ENCODE results near the gene GBP3. TPM values are rescaled to one million over a fixed set of nuclear protein-coding genes. Genes with fewer than 3 reads are reported as not detected.

The GBP3 gene, protein sequence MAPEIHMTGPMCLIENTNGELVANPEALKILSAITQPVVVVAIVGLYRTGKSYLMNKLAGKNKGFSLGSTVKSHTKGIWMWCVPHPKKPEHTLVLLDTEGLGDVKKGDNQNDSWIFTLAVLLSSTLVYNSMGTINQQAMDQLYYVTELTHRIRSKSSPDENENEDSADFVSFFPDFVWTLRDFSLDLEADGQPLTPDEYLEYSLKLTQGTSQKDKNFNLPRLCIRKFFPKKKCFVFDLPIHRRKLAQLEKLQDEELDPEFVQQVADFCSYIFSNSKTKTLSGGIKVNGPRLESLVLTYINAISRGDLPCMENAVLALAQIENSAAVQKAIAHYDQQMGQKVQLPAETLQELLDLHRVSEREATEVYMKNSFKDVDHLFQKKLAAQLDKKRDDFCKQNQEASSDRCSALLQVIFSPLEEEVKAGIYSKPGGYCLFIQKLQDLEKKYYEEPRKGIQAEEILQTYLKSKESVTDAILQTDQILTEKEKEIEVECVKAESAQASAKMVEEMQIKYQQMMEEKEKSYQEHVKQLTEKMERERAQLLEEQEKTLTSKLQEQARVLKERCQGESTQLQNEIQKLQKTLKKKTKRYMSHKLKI
- total RNA-seq: 12.0 and 14.5 TPM in 2 replicates

DNA sequence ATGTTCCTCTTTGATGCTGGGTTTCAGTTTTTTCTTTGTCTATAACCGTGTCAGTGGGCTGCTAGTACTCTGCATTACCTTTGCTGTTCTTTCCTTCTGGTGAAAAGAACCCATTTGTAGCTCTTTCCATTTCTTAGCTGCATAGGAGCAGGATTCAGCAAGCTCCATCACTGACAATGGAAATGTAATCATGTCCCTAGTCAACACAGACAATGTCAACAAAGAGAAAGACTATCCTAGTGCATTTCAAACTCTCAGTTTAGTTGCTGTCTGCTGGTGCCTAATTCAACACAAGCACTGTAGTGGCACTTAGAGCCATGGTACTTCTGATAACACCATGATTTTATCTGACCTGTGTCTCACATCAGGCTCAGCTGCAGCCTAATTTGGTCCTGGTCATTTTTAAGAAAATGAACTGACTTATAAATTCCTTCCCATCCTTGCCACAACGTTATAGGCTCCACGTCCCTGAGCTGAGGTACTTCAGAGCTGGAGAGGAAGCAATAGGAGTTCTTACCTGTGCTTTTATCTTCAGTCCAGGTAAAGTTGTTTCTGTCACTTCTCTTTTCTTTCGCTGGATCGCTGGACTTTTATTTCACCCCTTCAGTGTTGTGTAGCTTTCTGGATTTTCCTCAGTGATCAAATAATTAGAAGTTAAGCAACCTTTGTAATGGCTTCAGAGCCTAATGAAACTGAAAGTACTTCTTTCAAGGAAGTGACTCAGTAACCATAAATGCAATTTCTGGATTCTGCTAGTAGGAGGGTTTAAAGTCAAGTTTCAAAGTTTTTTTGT, at the start of gene GBP3:
Gene GBP3 (minus strand): TSS at position 700 of the 793 bp plus-strand sequence. CDS start 2,145 bp downstream, outside the sequence.
- Mint-ChIP-seq H3K27ac (peak within 1 kb of the TSS; percentile 84), H3K4me1 (ENCODE audit: low read depth) (peaks cover 64% of the 10 kb centered on the region), H3K9me3 (peaks cover 13% of the 10 kb centered on the region), H3K27me3 (ENCODE audit: insufficient read depth) (no peaks in the 10 kb centered on the region), H3K4me3 (peak within 1 kb of the TSS; percentile 86), H3K36me3 (ENCODE audit: low read depth) (peaks cover 37% of the 10 kb centered on the region)
- intact Hi-C loops (cut with micrococcal nuclease): loop anchor here (1.0 kb wide), 5 partner anchors 19 to 341 kb away; partner anchors contain the start of gene GBP1
- DNase-seq (ENCODE audit: low spot score): no peak

DNA sequence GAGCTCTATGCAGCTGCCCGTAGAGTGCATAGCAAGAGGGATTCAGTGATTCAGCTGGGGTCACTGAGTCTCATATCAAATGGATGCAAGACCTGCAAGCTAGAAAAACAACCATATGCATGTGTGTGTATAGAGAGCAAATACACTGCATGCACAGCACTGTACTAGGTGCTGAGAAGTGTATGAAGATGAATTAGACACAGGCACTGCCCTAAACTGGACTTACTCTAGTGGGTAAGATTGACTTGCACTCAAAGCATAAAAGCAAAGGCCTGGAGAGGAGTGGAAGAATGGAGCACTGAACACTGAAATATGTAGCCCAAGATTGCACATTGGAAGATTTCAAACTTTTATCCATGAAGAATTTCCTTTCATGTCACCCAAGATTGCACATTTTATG, 47.8 kb upstream of the GBP3 start:
- H3K4me3 Mint-ChIP-seq: peak overlapping the region; percentile 81
- H3K36me3 Mint-ChIP-seq (ENCODE audit: low read depth): peaks cover 6% of the 10 kb centered on the region
- H3K4me1 Mint-ChIP-seq (ENCODE audit: low read depth): peaks cover 32% of the 10 kb centered on the region
- no peak for DNase-seq (ENCODE audit: low spot score)
- H3K9me3 Mint-ChIP-seq: peaks cover 19% of the 10 kb centered on the region
- H3K27ac Mint-ChIP-seq: no peak overlapping the region
- intact Hi-C loops (cut with micrococcal nuclease): loop anchor here (1.0 kb wide), 1 partner anchor 48 kb away; the partner anchor contains the start of gene GBP3
- peaks cover 4% of the 10 kb centered on the region for H3K27me3 Mint-ChIP-seq (ENCODE audit: insufficient read depth)

DNA sequence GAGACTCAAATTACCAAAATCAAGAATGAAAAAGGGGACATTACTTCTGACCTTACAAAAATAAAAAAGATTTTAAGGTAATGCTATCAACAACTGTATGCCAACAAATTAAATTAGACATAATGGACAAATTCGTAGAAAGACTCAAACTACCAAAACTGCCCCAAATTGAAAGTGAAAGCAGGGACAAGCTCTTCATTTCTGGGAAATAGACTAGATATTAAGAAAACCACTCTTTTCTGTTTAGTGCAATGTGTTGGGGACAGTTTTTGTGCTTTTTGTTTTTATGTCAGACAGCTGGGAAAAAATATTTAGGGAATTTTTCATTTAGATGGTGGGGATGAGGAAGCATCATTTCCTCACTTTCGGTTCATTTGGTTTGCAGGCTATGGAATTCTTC, 47.3 kb upstream of the GBP3 start:
- no peak for DNase-seq (ENCODE audit: low spot score)
- H3K4me1 Mint-ChIP-seq (ENCODE audit: low read depth): peaks cover 37% of the 10 kb centered on the region

DNA sequence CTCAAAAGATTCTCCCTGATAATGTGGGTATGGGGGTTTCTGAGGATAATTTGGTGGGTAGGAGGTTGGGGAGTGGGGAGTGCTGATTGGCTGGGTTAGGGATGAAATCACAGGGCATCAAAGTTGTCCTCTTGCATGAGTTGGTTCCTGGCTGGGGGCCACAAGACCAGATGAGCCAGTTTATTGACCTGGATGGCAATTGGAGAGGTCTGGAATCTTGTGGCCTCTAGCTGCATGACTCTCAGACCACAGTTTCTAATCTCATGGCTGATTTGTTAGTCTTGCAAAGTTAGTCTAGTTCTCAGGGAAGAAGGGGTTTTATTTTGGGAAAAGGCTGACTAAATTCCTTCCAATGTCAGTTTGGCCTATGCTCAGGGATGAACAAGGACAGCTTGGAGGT, 45.6 kb upstream of the GBP3 start:
- H3K27ac Mint-ChIP-seq: peak overlapping the region; percentile 7
- peak overlapping the region; percentile 32 for H3K4me3 Mint-ChIP-seq

More for the DNA sequence above, 47.3 kb upstream of the GBP3 start:
- H3K36me3 Mint-ChIP-seq (ENCODE audit: low read depth): peaks cover 6% of the 10 kb centered on the region
- peaks cover 19% of the 10 kb centered on the region for H3K9me3 Mint-ChIP-seq
- H3K27me3 Mint-ChIP-seq (ENCODE audit: insufficient read depth): peaks cover 4% of the 10 kb centered on the region
- peak overlapping the region; percentile 70 for H3K27ac Mint-ChIP-seq
- intact Hi-C loops (cut with micrococcal nuclease): loop anchor here (1.0 kb wide), 1 partner anchor 48 kb away; the partner anchor contains the start of gene GBP3
- H3K4me3 Mint-ChIP-seq: peak overlapping the region; percentile 81

DNA sequence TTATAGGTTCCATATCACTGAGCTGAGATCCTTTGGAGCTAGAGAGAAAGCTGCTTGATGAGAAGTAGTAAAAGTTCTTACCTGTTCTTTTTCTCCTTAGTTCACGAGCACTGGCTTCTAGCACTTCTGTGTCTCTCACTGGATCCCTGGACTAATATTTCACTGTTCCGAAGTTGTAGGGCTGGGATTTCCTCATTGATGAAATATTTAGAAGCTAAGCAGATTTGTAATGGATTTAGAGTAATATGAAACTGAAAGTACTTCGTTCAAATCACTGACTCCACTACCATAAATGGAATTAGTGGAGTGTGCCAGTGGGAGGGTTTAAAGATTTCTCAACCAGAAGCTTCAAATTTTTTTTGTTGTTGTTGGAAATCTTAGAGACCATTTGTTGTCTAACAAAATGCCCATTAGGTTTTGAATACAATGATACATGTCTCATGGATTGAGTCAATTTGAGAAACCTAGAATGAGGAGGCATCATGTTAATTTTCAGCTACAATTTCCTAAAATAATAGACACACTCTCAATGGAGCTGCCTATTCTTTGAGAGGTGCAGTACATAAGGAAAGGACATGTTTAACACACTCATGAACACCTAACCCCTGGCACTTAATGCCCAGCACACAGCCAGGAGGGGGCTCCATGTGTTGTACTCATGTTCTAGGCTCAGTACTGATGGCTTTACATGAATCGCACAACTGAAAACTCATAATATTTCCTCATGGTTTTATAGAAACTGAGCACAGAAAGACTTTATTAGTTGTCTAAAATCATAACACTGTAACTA, 42.6 kb upstream of the GBP3 start, which contains the start of gene GBP1:
Gene GBP1 (minus strand): TSS at position 130 of the 790 bp plus-strand sequence. CDS start 1,974 bp downstream, outside the sequence.
- Mint-ChIP-seq H3K27ac (peak within 1 kb of the TSS; percentile 85), H3K4me3 (peak within 1 kb of the TSS; percentile 91), H3K27me3 (ENCODE audit: insufficient read depth) (no peaks in the 10 kb centered on the region), H3K9me3 (no peaks in the 10 kb centered on the region), H3K4me1 (ENCODE audit: low read depth) (peaks cover 77% of the 10 kb centered on the region), H3K36me3 (ENCODE audit: low read depth) (peaks cover 23% of the 10 kb centered on the region)
- no peak for DNase-seq (ENCODE audit: low spot score)
- intact Hi-C loops (cut with micrococcal nuclease): loop anchor here (1.0 to 2.0 kb wide), 3 partner anchors 24 to 62 kb away; partner anchors contain the start of genes GBP2 and GBP3

More for the DNA sequence above, 45.6 kb upstream of the GBP3 start:
- H3K9me3 Mint-ChIP-seq: peaks cover 3% of the 10 kb centered on the region
- peaks cover 4% of the 10 kb centered on the region for H3K36me3 Mint-ChIP-seq (ENCODE audit: low read depth)
- DNase-seq (ENCODE audit: low spot score): no peak
- peaks cover 53% of the 10 kb centered on the region for H3K4me1 Mint-ChIP-seq (ENCODE audit: low read depth)
- H3K27me3 Mint-ChIP-seq (ENCODE audit: insufficient read depth): peaks cover 2% of the 10 kb centered on the region
- intact Hi-C loops (cut with micrococcal nuclease): no loop called here

DNA sequence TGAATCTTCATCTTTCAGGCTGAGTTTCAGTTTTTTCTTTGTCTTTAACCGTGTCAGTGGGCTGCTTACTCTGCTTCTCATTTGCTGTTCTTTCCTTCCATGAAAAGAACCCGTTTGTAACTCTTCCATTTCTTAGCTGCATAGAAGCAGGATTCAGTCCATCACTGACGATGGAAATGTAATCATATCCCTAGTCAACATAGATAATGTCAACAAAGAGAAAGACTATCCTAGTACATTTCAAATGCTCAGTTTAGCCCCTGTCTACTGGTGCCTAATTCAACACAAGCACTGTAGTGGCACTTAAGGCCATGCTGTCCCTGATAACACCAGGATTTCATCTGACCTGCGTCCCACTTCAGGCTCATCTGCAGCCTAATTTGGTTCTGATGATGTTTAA, 42.0 kb upstream of the GBP3 start:
- intact Hi-C loops (cut with micrococcal nuclease): loop anchor here (1.0 to 2.0 kb wide), 3 partner anchors 24 to 62 kb away; partner anchors contain the start of genes GBP2 and GBP3
- Mint-ChIP-seq H3K36me3 (ENCODE audit: low read depth) (peaks cover 24% of the 10 kb centered on the region), H3K9me3 (no peaks in the 10 kb centered on the region), H3K27ac (peak overlapping the region; percentile 85), H3K4me3 (peak overlapping the region; percentile 91), H3K4me1 (ENCODE audit: low read depth) (peaks cover 75% of the 10 kb centered on the region), H3K27me3 (ENCODE audit: insufficient read depth) (no peaks in the 10 kb centered on the region)
- DNase-seq (ENCODE audit: low spot score): no peak

DNA sequence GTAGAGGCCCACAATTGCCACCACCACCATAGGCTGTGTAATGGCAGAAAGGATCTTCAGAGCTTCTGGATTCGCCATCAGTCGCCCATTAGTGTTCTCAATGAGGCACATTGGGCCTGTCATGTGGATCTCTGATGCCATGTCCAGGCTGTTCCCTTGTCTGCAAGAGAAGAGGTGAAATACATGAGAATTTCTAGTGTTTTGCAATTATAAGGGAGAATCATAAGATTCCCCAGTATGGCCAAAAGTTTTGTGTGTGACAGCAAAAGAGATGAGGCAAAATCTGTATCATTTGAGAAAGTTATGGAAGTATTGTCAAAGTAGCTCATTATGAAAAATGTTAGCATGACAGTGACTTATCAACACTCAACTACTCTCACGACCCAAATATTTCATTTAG, 40.4 kb upstream of the GBP3 start:
- no peak for DNase-seq (ENCODE audit: low spot score)
- intact Hi-C loops (cut with micrococcal nuclease): no loop called here
- H3K4me3 Mint-ChIP-seq: peak overlapping the region; percentile 91
- H3K4me1 Mint-ChIP-seq (ENCODE audit: low read depth): peaks cover 63% of the 10 kb centered on the region
- H3K27me3 Mint-ChIP-seq (ENCODE audit: insufficient read depth): no peaks in the 10 kb centered on the region
- no peaks in the 10 kb centered on the region for H3K9me3 Mint-ChIP-seq
- peak overlapping the region; percentile 22 for H3K27ac Mint-ChIP-seq
- peaks cover 36% of the 10 kb centered on the region for H3K36me3 Mint-ChIP-seq (ENCODE audit: low read depth)

DNA sequence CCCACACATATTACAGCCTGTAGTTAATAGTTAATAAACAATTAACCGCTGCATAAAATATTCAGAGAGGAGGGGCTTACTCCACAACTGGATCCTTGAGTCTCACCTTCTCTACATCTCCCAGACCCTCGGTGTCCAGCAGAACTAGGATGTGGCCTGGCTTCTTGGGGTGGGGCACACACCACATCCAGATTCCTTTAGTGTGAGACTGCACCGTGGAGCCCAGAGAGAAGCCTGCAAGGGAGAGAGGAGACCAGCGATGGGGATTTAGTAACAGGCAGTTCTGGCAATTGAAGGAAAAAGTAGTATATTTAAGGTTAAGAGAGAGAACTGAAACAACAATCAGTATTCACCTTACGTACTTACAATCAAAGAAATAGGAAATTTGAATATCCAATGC, 37.4 kb upstream of the GBP3 start:
- Mint-ChIP-seq H3K4me3 (no peak overlapping the region), H3K27ac (no peak overlapping the region), H3K4me1 (ENCODE audit: low read depth) (peaks cover 51% of the 10 kb centered on the region), H3K27me3 (ENCODE audit: insufficient read depth) (no peaks in the 10 kb centered on the region), H3K9me3 (no peaks in the 10 kb centered on the region), H3K36me3 (ENCODE audit: low read depth) (peaks cover 59% of the 10 kb centered on the region)
- intact Hi-C loops (cut with micrococcal nuclease): no loop called here
- no peak for DNase-seq (ENCODE audit: low spot score)

DNA sequence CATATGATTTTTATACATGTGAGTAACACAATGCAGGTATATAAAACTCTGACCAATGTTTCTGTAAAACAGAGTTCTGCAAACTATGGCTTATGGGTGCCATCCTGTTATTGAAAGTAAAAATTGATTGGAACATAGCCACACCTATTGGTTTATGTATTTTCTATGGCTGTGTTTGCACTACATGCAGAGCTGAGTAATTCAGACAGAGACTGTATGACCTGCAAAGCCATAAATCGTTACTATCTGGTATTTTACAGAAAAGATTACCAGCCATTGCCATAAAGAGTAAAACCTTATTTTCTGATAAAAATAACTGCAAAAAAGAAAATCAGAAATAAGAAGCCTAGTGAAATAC, 29.3 kb upstream of the GBP3 start:
- intact Hi-C loops (cut with micrococcal nuclease): no loop called here
- no peak for DNase-seq (ENCODE audit: low spot score)
- H3K27ac Mint-ChIP-seq: no peak overlapping the region
- no peak overlapping the region for H3K4me3 Mint-ChIP-seq
- H3K9me3 Mint-ChIP-seq: no peaks in the 10 kb centered on the region
- H3K4me1 Mint-ChIP-seq (ENCODE audit: low read depth): peaks cover 23% of the 10 kb centered on the region
- no peaks in the 10 kb centered on the region for H3K27me3 Mint-ChIP-seq (ENCODE audit: insufficient read depth)
- peaks cover 55% of the 10 kb centered on the region for H3K36me3 Mint-ChIP-seq (ENCODE audit: low read depth)

DNA sequence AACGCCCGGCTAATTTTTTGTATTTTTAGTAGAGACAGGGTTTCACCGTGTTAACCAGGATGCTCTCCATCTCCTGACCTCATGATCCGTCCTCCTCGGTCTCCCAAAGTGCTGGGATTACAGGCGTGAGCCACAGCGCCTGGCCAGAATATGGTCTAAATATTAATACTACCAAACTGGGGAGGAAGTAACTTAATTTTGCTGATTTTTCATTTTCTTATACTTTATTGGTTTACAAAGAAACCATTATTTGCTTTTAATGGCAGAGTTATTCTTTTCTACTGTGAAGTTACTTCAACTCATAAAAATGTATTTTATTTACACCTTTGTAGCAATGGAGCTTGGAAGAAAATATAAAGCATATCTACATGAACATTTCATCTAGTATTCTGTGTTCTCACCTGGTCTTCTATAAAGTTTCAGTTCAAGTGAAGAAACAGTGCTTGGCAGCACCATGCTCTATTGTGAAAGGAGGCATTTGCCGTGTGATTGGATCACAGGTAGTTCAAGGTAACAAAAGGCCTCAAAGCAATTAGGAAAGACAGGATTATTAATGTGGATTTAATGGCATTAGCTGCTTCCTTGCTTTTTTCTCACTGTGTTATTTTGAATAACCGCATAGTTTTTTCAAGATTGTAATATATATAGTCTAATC, 28.8 kb upstream of the GBP3 start:
- H3K9me3 Mint-ChIP-seq: no peaks in the 10 kb centered on the region
- peaks cover 23% of the 10 kb centered on the region for H3K4me1 Mint-ChIP-seq (ENCODE audit: low read depth)
- H3K27ac Mint-ChIP-seq: no peak overlapping the region
- H3K27me3 Mint-ChIP-seq (ENCODE audit: insufficient read depth): no peaks in the 10 kb centered on the region
- intact Hi-C loops (cut with micrococcal nuclease): no loop called here
- H3K4me3 Mint-ChIP-seq: no peak overlapping the region
- peaks cover 50% of the 10 kb centered on the region for H3K36me3 Mint-ChIP-seq (ENCODE audit: low read depth)
- no peak for DNase-seq (ENCODE audit: low spot score)

DNA sequence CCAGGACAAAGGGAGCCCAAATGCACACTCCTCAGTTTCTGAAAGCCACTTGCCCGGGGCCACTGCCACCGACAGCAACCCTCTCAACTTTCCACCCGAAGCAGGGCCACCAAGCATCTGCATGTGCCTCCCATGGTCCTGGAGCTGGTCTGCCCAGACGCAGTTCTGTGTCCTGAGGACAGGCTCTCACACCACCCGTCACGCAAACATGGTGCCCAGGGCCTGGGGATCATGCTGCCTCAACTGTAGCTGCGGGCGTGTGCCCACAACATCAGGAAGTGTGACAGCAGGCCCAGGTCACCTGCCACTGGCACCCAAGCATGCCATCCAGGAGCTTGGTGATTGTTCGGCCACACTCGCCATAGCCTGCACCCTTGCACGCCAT, 28.0 kb upstream of the GBP3 start:
- Mint-ChIP-seq H3K36me3 (ENCODE audit: low read depth) (peaks cover 43% of the 10 kb centered on the region), H3K27me3 (ENCODE audit: insufficient read depth) (no peaks in the 10 kb centered on the region), H3K27ac (no peak overlapping the region), H3K9me3 (no peaks in the 10 kb centered on the region), H3K4me1 (ENCODE audit: low read depth) (peaks cover 23% of the 10 kb centered on the region), H3K4me3 (no peak overlapping the region)
- no peak for DNase-seq (ENCODE audit: low spot score)
- intact Hi-C loops (cut with micrococcal nuclease): no loop called here

All from activated T-helper 1 cell treated with anti-CD3 and anti-CD28 coated beads, Interleukin-12 subunit alpha, Interleukin-12 subunit beta, Interleukin-2, Interleukin-4 antibody, amounts not matched to agents 30 ng/mL and 10 ng/mL and 1 ng/mL, durations not matched to agents 14 hours and 24 hours and 36 hours (primary cell).